ENCODE data around the gene ARHGAP36. TPM values are rescaled to one million over a fixed set of nuclear protein-coding genes. Genes with fewer than 3 reads are reported as not detected.

The ARHGAP36 gene
- total and polyA plus RNA-seq, 2 of the 8 experiments (the other 6 are each of a cell fraction or from before 2014, with no cell fraction given) = 0.32 to 0.38 TPM

GRCh38 chrX:131066237-131066636, 8.1 kb downstream of the ARHGAP36 start:
- Histone ChIP-seq H3K23me2 (ENCODE audit: low read depth, low read length) (peaks cover 10% of the 10 kb centered on the region), H3K23ac (ENCODE audit: insufficient read length) (no peak overlapping the region), H3K14ac (ENCODE audit: insufficient read length) (no peak overlapping the region), H4K20me1 (replicated peaks in 1 of 2; ENCODE audit: control insufficient read depth in 1 of 2, insufficient read depth in 2 of 2, low read length in 2 of 2) (no peaks in the 10 kb centered on the region), H2BK15ac (ENCODE audit: low read length) (no peak overlapping the region), H3K4me1 (replicated peaks in 1 of 4; ENCODE audit: control insufficient read depth in 3 of 4, insufficient read depth in 4 of 4, low read length in 3 of 4) (peaks cover 2 to 5% (median 3%) of the 10 kb centered on the region in 4 experiments; a peak in 6 of 7 replicates), H3K27ac (ENCODE audit: low read depth, low read length) (no peak overlapping the region), H3K27me3 (replicated peaks in 1 of 4; ENCODE audit: control insufficient read depth in 3 of 4, extremely low read depth in 1 of 4, insufficient read depth in 3 of 4, low read length in 3 of 4) (peaks cover 1 to 29% (median 20%) of the 10 kb centered on the region in 4 experiments), H2BK12ac (ENCODE audit: low read depth, low read length) (no peak overlapping the region), H3K79me1 (ENCODE audit: low read depth, low read length) (no peaks in the 10 kb centered on the region), H3K4me3 (ENCODE audit: extremely low read depth in 1 of 4, insufficient read depth in 2 of 4, low read depth in 3 of 4, low read length in 4 of 4) (no peak overlapping the region), H2BK120ac (replicated peaks; ENCODE audit: low read depth, low read length) (no peak overlapping the region), H3K36me3 (ENCODE audit: control insufficient read depth in 2 of 4, insufficient read depth in 4 of 4, low read length in 3 of 4) (no peaks in the 10 kb centered on the region), H2BK20ac (ENCODE audit: low read length) (no peak overlapping the region), H3K79me2 (ENCODE audit: control insufficient read depth in 1 of 2, insufficient read depth in 2 of 2, low read length in 2 of 2) (no peaks in the 10 kb centered on the region), H3K4me2 (ENCODE audit: insufficient read depth in 1 of 2, low read depth in 2 of 2, low read length in 2 of 2) (no peak overlapping the region; a peak in 1 of 4 replicates), H4K5ac (ENCODE audit: insufficient read length, low read depth, low read length) (no peak overlapping the region), H4K91ac (replicated peaks; ENCODE audit: insufficient read length, low read length) (no peak overlapping the region), H3K9ac (replicated peaks in 1 of 4; ENCODE audit: extremely low read depth in 1 of 4, low read depth in 3 of 4, low read length in 3 of 4) (no peak overlapping the region), H3K18ac (ENCODE audit: extremely low read depth, low read length) (no peak overlapping the region), H2AK5ac (ENCODE audit: low read depth, low read length) (no peak overlapping the region), H2AFZ (ENCODE audit: low read length) (no peak overlapping the region), H4K8ac (ENCODE audit: extremely low read depth, insufficient read depth, low read length) (no peak overlapping the region), H3K56ac (replicated peaks; ENCODE audit: insufficient read length, low read depth, low read length) (no peak overlapping the region), H3K9me3 (ENCODE audit: insufficient read depth in 2 of 2, low read depth in 1 of 2, low read length in 1 of 2) (no peaks in the 10 kb centered on the region), H3K4ac (replicated peaks; ENCODE audit: insufficient read length, low read depth, low read length) (no peak overlapping the region), H2BK5ac (ENCODE audit: low read depth, low read length) (no peak overlapping the region)
- 77% methylated on average over 3 of the region's 3 CpGs; no CpG with 5 or more reads in 1 of the 2 experiments for WGBS, 2 experiments (ENCODE audit: extremely low coverage in 1 of 2, insufficient coverage in 1 of 2, insufficient read length in 1 of 2, insufficient replicate concordance in 2 of 2, low coverage in 1 of 2, low lambda C conversion rate in 2 of 2, missing lambda C conversion rate in 1 of 2)
- TF ChIP-seq RBBP5 (IDR thresholded peaks at IDR 0.05; ENCODE audit: borderline replicate concordance, low read depth, low read length) = no peak
- no peak for TF ChIP-seq BRCA1 (IDR thresholded peaks at IDR 0.05; ENCODE audit: low read depth, low read length)
- TF ChIP-seq ATF3 (IDR thresholded peaks at IDR 0.05; ENCODE audit: insufficient read depth, low read depth, low read length) = no peak
- DNase-seq (ENCODE audit: low read depth in 1 of 2, low spot score in 2 of 2) (no peak), FAIRE-seq (no peak)
- ChIA-PET POLR2A (ENCODE audit: partially characterized antibody) (no interaction called here), CTCF (ENCODE audit: partially characterized antibody) (interaction anchor here (1.2 to 1.7 kb wide), 4 partner anchors 9 to 609 kb away, joined by 3 to 5 read pairs (median 4); no protein-coding TSS in a partner anchor)
